GM10266 (cell line): ENCODE measurements around the gene TM9SF3.

Experiments
- DNase-seq: peaks from one replicate; pipeline ENCODE4 v3.0.0; 2012; ENCODE audit errors: extremely low spot score
- CTCF ChIP-seq: IDR thresholded peaks from 2 replicates; pipeline ENCODE4 v1.5.1; 2012; ENCODE audit warnings: mild to moderate bottlenecking, low read depth; ENCODE audit not compliant: control insufficient read depth, insufficient read depth; ENCODE audit errors: missing control alignments

TM9SF3 gene

GRCh38 chr10:96493871-96494525, 92.8 kb downstream of the TM9SF3 start:
- no peak for TF ChIP-seq CTCF
- DNase-seq = no peak

GRCh38 chr10:96493254-96493653, 93.6 kb downstream of the TM9SF3 start:
- no peak for DNase-seq
- TF ChIP-seq CTCF = no peak

GRCh38 chr10:96491303-96491702, 95.5 kb downstream of the TM9SF3 start:
- DNase-seq = no peak
- TF ChIP-seq CTCF = peak; percentile 32

- no peak for DNase-seq
- TF ChIP-seq CTCF = no peak
Measured at GRCh38 chr10:96488161-96488935, 98.5 kb downstream of the TM9SF3 start.

- TF ChIP-seq CTCF = no peak
- no peak for DNase-seq
Measured at GRCh38 chr10:96482815-96483588, 103.8 kb downstream of the TM9SF3 start.

- DNase-seq = no peak
Measured at GRCh38 chr10:96478355-96478754, 108.5 kb downstream of the TM9SF3 start.

More at GRCh38 chr10:96478355-96478754, 108.5 kb downstream of the TM9SF3 start:
- no peak for TF ChIP-seq CTCF
